HG03045 (cell line): ENCODE results near the gene SELENOO.

Source experiments
- ATAC-seq: cut with Tn5 transposase; IDR thresholded peaks from one replicate; pipeline ENCODE4 v1.9.1; 2021; ENCODE audit warnings: mild to moderate bottlenecking, moderate library complexity; ENCODE audit not compliant: unreplicated experiment

Gene SELENOO

DNA sequence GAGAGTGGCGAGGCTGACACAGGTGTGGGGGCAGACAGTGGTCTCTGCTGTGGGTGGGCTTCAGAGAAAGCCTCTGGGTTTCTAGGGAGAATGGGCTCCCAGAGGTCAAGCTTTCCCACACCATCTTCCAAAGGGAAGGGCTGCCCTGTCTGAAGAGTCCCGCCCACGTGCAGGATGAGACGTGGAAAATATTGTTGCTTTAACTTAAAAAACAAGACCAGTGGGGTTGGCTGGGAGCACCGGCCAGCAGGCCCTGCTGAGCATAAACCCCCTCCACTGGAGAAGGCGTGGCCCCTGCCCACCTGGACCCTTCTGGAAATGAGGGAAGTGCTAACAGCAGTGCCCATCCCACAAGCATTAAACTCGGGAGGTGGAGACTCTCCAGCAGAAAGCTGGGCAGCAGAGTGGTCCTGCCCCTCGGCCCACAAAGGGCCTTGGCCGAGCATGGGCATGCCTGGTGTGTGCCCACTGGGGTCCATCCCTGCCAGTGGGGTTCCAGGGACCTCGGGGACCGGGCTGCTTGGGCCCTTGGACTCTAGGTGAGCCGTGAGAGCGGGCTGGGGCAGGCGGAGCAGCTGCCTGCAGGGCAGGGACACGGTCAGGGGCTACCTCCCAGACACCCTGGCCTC lies 15.4 kb downstream of the SELENOO start:
- ATAC-seq, result no peak

GRCh38 chr22:50216684-50217520 lies 16.1 kb downstream of the SELENOO start:
- no peak for ATAC-seq

GRCh38 chr22:50217543-50218152 lies 16.8 kb downstream of the SELENOO start:
- no peak for ATAC-seq

DNA sequence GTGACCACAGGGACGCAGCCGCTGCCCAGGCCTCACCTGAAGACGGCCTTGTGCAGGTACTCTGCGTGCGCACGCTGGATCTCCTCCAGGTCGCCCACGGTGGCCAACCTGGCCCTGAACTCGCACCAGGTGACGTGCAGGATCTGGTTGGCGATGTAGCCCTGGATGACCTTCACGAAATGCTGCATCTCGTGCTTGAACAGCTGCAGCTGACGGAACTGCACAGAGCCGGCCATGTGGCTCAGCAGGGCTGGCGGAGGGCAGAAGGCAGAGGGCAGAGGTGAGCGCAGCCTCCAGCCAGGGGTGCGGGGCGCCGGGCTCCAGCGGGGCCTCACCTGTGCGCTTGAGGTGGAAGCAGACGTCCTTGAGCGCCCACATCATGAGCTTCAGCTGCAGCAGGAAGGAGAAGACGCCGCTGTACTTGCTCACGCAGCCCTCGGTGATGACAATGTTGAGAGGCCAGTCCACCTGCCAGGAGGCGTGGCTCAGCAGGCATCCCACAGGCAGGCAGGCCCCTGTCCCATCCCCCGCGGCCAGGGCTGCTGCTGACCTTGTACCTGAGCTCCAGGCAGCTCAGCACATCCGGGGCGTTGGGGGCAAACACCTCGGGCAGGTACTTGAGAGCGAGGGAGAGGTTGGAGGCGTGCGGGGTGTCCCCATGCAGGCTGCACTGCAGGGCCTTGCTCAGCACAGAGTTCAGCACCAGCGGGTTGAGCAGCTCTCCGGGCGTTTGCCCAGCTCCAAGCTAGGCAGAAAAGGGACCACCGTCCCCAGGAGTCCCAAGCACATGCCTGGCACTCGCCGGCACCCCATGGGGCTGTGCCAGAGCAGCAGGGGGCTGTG lies 17.6 kb downstream of the SELENOO start:
- no peak for ATAC-seq

DNA sequence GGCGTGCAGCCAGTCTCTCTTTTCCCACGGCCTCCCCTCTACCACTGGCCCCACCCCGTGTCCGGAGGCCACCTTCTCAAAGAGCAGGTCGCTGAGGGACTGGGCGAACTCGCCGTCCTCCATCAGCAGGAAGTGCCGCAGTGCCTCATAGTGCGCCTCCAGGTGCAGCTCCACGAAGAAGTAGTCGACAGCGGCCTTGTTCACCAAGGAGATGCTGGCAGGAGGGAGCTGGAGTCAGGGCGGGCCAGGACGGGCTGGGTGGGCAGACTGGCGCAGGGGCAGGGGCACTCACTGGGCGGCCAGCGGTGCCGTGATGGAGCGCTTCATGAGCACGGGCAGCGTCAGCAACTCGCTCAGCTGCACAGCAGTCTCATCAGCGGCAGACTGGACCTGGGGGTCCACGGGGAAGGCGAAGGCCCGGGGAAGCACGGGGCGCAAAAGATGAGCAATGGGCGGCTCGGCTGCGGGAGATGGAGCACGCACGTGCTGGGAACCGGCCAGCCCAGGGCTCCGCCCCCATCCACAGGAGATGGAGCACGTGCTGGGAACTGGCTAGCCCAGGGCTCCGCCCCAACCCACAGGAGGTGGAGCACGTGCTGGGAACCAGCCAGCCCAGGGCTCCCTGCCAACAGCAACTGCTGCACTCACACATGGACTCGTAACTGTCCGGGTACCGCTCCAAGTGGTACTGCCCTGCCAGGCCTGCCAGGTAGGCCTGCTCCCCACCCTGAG lies 18.4 kb downstream of the SELENOO start:
- ATAC-seq, result no peak

GRCh38 chr22:50219800-50220602 lies 19.2 kb downstream of the SELENOO start:
- no peak for ATAC-seq

DNA sequence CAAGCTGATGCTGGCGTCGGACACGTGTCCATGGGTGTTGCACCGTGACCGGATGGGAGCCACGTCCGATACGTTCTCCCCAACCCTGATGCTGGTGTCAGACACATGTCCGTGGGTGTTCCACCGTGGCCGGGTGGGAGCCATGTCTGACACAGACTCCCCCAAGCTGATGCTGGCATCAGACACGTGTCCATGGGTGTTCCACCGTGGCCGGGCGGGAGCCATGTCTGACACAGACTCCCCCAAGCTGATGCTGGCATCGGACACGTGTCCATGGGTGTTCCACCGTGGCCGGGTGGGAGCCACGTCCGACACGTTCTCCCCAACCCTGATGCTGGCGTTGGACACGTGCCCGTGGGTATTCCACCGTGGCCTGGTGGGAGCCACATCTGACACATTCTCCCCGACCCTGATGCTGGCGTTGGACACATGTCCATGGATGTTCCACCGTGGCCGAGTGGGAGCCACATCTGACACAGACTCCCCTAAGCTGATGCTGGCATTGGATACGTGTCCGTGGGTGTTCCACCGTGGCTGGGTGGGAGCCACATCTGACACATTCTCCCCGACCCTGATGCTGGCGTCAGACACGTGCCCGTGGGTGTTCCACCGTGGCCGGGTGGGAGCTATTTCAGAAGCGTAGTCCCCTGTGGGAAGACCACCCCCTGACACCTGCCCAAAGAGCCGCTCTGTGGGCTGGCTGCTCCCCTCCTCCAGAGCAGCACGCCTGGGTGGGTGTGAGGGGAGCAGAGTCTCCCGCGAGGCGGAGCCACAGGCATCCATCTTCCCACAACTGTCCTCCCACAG lies 20.0 kb downstream of the SELENOO start:
- ATAC-seq, result no peak

DNA sequence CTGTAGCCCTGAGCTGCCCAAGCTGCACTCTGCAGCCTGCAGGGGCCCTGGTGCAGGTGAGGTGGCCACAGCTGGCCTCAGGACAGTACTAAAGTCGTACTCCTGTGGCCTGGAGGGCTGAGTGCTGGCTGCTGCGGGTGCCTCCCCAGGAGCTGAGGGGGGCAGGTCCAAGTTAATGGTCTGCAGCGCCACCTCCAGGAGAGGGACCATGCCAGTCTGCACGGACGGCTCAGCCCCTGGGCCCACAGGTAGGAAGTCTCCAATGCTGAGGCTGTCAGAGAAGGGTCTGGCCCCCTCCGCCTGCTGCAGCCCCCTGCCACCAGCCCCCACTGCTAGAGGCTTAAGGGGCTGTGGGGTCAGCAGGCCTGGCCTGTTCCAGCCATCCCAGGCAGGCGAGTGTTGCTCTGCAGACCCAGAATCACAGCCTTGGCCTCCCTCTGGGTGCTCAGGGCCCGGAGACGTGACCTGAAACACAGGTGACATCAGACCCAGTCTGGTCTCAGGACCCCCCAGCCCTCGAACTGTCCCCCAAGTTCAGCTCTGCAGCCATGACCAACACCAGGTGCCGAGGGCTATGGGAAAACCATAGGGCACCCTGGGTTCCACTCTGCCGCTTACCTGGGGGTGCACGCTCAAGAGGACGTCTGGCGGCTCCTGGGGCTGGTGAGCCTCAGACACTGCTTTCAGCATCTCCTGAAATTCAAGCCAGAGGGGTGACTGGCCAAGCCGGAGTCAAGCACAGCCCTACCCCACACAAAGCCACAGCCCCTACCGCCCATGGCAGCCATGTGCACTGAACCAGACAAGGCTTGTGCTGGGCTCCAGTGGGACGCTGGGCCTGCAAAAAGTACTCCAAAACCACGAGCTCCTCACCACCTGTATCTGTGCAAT lies 20.8 kb downstream of the SELENOO start:
- no peak for ATAC-seq

GRCh38 chr22:50222508-50222907 lies 21.7 kb downstream of the SELENOO start:
- no peak for ATAC-seq

GRCh38 chr22:50224071-50224470 lies 23.3 kb downstream of the SELENOO start:
- ATAC-seq, result no peak

DNA sequence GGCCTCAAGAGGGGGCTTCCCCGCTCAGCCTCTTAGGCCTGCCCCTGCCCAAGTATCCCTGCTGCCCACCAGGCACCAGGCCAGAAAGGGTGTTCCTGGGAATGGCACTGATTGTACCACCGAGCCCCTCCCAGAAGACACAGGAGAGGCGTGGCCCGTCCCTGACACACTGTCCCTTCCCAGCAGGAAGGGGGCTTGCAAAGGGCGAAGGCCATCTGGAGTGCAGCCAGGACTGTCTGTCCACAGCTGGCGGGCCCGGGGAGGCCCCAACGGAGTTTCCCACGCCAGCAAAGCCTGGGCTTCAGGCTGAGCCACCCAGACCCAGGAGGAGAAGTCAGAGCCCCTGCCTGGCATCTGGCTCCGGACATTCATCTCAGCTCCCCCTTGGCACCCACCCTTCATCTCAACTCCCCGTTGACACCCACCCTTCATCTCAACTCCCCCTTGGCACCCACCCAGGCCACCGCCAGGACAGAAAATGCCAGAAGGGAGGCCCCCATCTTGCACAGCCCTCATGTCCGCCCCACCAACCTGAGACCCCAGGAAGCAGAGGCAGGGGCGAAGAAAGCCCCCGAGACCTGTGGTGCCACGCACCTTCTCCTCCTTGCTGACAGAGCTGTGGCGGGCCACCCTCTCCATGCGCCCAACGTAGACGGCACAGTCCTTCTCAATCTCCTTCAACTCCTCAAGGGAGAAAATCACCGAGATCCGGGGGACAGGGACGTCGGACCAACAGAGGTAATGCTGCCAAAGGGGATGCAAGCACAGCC lies 24.6 kb downstream of the SELENOO start:
- no peak for ATAC-seq

DNA sequence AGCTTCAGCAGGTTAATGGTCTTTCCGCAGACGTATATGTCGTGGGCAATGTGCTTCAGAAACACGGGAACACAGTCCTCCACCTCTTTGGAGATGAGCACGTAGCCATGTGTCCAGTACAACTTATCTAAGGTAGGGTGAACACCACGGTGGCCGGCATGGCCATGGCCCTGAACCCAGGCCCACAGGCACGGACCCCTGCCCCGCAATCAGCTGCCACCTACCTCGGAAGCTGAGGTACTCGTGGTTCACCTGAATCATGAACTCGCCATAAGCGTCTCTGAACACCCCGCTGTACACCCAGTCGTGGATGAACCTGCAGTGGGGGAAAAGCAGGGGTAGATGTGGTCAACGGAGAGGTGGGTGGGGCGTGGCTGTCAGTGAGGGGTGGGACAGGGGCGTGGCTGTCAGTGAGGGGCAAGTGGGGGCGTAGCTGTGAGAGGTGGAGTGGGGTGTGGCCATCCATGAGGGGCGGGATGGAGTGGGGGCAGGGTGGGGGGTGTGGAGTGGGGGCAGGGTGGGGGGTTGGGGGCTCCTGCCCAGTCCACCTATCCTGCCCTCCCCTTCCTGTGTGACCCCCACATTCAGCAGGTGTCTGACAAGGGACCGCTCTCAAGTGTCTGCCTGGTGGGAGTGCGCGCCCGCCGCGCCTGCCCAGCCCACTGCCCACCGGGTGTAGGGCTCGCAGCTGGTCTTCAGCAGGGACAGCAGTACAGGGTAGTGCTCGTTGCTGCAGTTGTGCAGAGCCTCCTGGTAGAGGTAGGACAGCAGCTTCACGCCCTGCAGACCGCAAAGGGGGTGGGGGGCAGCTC lies 25.5 kb downstream of the SELENOO start:
- ATAC-seq, result no peak

DNA sequence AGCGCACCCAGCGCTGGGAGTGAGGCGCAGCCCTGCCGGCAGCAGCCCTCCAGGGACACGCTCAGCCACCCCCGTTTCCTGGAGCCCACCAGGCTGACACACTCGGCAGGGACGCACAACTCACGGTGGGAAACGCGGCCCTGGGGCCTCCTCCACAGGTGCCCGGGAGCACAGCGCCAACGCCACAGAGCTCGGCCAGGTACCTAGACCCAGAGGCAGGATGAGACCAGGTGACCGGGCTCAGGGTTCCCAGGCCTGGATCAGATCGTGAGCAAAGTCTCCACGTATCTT lies 26.0 kb downstream of the SELENOO start:
- no peak for ATAC-seq

DNA sequence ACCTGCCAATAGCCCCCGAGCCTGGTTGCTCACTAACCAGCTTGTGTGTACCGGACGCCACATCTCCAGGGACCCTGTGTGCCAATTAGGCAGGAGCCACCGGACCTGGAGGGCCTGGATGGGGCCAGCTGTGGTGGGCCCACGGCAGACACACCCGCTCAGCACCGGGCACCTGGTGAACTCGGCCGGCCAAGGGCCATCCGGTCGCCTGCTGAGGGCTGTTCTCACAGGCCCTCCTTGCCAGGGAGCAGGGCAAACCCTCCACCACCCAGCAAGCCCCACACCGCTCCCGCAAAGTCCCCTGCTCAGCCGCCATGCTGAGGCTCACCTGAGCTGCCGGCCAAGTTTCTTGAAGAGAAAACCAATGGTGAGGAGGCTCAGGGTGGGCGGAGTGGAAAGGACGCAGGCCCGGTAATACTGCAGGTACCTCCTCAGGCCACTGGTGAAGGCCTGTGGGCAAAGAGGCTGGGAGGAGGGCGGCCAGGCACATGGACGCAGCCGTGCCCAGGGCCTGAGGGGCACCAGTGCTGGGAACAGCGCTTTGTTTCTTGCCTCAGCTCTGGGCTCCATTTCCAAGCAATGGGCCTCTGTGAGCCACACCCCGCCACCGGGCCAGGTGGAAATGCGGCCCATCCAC lies 26.9 kb downstream of the SELENOO start:
- no peak for ATAC-seq

DNA sequence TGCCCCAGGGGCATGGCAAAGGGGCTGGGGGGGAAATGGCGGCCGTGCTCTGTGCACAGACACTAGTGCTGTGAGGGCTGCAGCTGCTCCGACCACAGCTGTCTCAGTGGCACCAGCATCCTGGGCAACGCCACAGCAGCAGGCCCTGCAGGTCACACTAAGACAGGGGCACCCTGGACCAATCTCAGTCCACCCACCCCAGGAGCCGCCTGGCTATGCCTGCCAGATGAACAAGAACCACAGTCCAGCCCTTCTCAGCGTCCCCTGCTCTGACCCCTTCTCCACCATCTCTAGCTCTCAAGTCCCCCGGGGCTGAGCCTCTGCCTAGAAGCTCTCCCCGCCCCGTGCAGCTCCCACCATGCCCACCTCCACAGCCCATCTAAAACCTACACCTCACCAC lies 27.6 kb downstream of the SELENOO start:
- ATAC-seq, result no peak

- no peak for ATAC-seq
Observed at GRCh38 chr22:50229370-50229769, 28.6 kb downstream of the SELENOO start.
